GM19468 (cell line): ENCODE data around the gene TMEM140.
"Not testable (repeated sequence)": the region's sequence is repeated elsewhere in the genome, so short reads cannot be mapped to it uniquely, and the experiment has no call there.

Experiments
- ATAC-seq: cut with Tn5 transposase; IDR thresholded peaks from one replicate; pipeline ENCODE4 v1.9.1; 2021; ENCODE audit warnings: mild to moderate bottlenecking, moderate library complexity, moderate number of reproducible peaks; ENCODE audit not compliant: unreplicated experiment; ENCODE audit errors: extremely low read depth

TMEM140 gene

GRCh38 chr7:135210888-135211178 lies 63.0 kb downstream of the TMEM140 start:
- no peak for ATAC-seq

- ATAC-seq = peak; percentile 58
Observed at GRCh38 chr7:135211179-135211945, 63.5 kb downstream of the TMEM140 start, which contains the start of gene WDR91. Gene WDR91 (minus strand): TSS chr7:135211526. CDS start chr7:135211502, 24 bp downstream.

GRCh38 chr7:135211946-135212685 lies 64.2 kb downstream of the TMEM140 start:
- not testable (repeated sequence) for ATAC-seq

- no peak for ATAC-seq
Observed at GRCh38 chr7:135213831-135214230, 66.0 kb downstream of the TMEM140 start.

GRCh38 chr7:135215180-135215579 lies 67.3 kb downstream of the TMEM140 start:
- ATAC-seq = no peak

- no peak for ATAC-seq
Observed at GRCh38 chr7:135215698-135216097, 67.8 kb downstream of the TMEM140 start.
